ENCODE results near the gene CRIM1.

CRIM1 gene

DNA sequence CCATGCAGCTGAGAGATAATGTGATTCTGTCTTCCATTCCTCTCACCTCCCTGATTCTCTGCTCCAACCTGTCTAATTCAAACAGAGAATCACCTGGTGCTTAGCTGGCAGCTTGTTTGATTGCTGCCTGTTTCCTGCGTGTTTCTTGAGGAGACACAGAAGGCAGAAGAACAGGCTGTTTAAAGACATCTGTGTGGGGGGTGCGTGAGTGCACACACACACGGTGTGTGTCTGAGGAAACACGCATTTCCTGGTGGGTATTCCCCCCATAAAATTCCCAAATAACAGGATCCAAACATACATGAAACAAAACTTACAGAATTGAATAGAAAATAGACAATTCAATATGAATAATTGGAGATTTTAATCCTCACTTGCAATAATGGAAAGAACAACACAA, 29.3 kb upstream of the CRIM1 start:
- Histone ChIP-seq H3K27ac (no peak overlapping the region), H3K4me3 (ENCODE audit: low read depth, low read length) (no peak overlapping the region), H3K27me3 (ENCODE audit: insufficient read depth, low read depth, severe bottlenecking) (no peaks in the 10 kb centered on the region), H3K9me3 (ENCODE audit: severe bottlenecking) (no peaks in the 10 kb centered on the region), H3K36me3 (no peaks in the 10 kb centered on the region)
- no peak for TF ChIP-seq CTCF (IDR thresholded peaks at IDR 0.05; ENCODE audit: low read depth, low read length)
- DNase-seq, result no peak

- no peak for TF ChIP-seq CTCF (IDR thresholded peaks at IDR 0.05; ENCODE audit: low read depth, low read length)
- Histone ChIP-seq H3K27me3 (ENCODE audit: insufficient read depth, low read depth, severe bottlenecking) (no peaks in the 10 kb centered on the region), H3K4me3 (ENCODE audit: low read depth, low read length) (no peak overlapping the region), H3K36me3 (no peaks in the 10 kb centered on the region), H3K27ac (no peak overlapping the region), H3K9me3 (ENCODE audit: severe bottlenecking) (no peaks in the 10 kb centered on the region)
- DNase-seq, result no peak
These were observed 26.3 kb upstream of the CRIM1 start for GRCh38 chr2:36329251-36329650.

- Histone ChIP-seq H3K27ac (no peak overlapping the region), H3K4me3 (ENCODE audit: low read depth, low read length) (no peak overlapping the region), H3K9me3 (ENCODE audit: severe bottlenecking) (no peaks in the 10 kb centered on the region), H3K27me3 (ENCODE audit: insufficient read depth, low read depth, severe bottlenecking) (no peaks in the 10 kb centered on the region), H3K36me3 (no peaks in the 10 kb centered on the region)
- DNase-seq, result no peak
- no peak for TF ChIP-seq CTCF (IDR thresholded peaks at IDR 0.05; ENCODE audit: low read depth, low read length)
These were observed 25.7 kb upstream of the CRIM1 start for GRCh38 chr2:36329746-36330472.

GRCh38 chr2:36330473-36331395, 24.8 kb upstream of the CRIM1 start:
- no peak overlapping the region for H3K27ac ChIP-seq
- no peaks in the 10 kb centered on the region for H3K27me3 ChIP-seq (ENCODE audit: insufficient read depth, low read depth, severe bottlenecking)
- TF ChIP-seq CTCF (IDR thresholded peaks at IDR 0.05; ENCODE audit: low read depth, low read length), result no peak
- H3K9me3 ChIP-seq (ENCODE audit: severe bottlenecking), result no peaks in the 10 kb centered on the region
- H3K36me3 ChIP-seq, result no peaks in the 10 kb centered on the region
- DNase-seq, result no peak
- H3K4me3 ChIP-seq (ENCODE audit: low read depth, low read length), result no peak overlapping the region

DNA sequence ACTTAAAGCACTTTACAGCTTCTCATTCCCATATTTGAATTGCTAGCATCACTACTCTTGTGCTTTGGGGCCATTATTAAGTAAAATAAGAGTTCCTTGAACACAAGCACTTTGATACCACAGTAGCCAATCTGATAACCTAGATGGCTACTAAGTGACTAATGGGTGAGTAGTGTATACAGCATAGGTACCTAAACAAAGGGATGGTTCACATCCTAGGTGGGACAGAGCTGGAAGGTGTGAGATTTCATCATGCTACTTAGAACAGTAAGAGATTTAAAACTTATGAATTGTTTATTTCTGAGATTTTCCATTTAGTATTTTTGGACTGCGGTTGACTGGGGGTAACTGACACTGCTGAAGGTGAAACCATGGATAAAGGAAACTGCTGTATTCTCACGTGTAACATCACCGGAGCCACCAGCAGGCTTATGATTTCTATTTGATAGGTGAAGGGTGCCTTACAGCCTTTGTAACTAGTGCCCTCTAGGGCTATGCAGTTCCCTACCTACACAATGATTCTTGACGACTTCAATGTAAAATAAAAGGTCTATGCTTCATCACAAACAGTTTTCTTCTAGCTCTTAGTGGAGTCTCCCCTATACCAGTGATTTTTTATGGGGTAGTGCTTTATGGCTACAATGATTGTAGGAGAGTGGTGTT, 22.1 kb upstream of the CRIM1 start:
- Histone ChIP-seq H3K36me3 (no peaks in the 10 kb centered on the region), H3K9me3 (ENCODE audit: severe bottlenecking) (no peaks in the 10 kb centered on the region), H3K27ac (no peak overlapping the region), H3K27me3 (ENCODE audit: insufficient read depth, low read depth, severe bottlenecking) (no peaks in the 10 kb centered on the region), H3K4me3 (ENCODE audit: low read depth, low read length) (no peak overlapping the region)
- TF ChIP-seq CTCF (IDR thresholded peaks at IDR 0.05; ENCODE audit: low read depth, low read length), result peak; percentile 36; the same call in 1 of the 2 replicates
- DNase-seq, result no peak
